Effector CD4-positive, alpha-beta T cell (primary cell): ENCODE data around the gene SCP2D1. TPM values are rescaled to one million over a fixed set of nuclear protein-coding genes. Genes with fewer than 3 reads are reported as not detected.
"Not testable (repeated sequence)": the region's sequence is repeated elsewhere in the genome, so short reads cannot be mapped to it uniquely, and the experiment has no call there.

Experiments
- DNase-seq: peaks from one replicate; pipeline ENCODE4 v3.0.0-alpha.2; 2020
- total RNA-seq: gene quantifications from one replicate; lab custom pipeline; 2026; lab: John Stamatoyannopoulos, UW

Gene SCP2D1
- not detected for total RNA-seq

- DNase-seq, result no peak
Measured at GRCh38 chr20:18813483-18813882, at the start of gene SCP2D1. Gene SCP2D1 (plus strand): TSS chr20:18813783. CDS start chr20:18813816, 33 bp downstream.

- DNase-seq, result no peak
Measured at GRCh38 chr20:18767676-18768075, 45.9 kb upstream of the SCP2D1 start.

GRCh38 chr20:18773566-18773965 lies 40.0 kb upstream of the SCP2D1 start:
- DNase-seq, result no peak

GRCh38 chr20:18774207-18774606 lies 39.4 kb upstream of the SCP2D1 start:
- DNase-seq, result no peak

GRCh38 chr20:18775633-18776032 lies 38.0 kb upstream of the SCP2D1 start:
- no peak for DNase-seq

GRCh38 chr20:18778690-18779392 lies 34.7 kb upstream of the SCP2D1 start:
- no peak for DNase-seq

- no peak for DNase-seq
Measured at GRCh38 chr20:18780385-18781130, 33.0 kb upstream of the SCP2D1 start.

GRCh38 chr20:18781509-18781908 lies 32.1 kb upstream of the SCP2D1 start:
- DNase-seq, result no peak

GRCh38 chr20:18783385-18783959 lies 30.1 kb upstream of the SCP2D1 start:
- DNase-seq, result no peak

GRCh38 chr20:18787046-18787445 lies 26.5 kb upstream of the SCP2D1 start:
- DNase-seq, result not testable (repeated sequence)

GRCh38 chr20:18788021-18788420 lies 25.6 kb upstream of the SCP2D1 start:
- DNase-seq, result no peak

GRCh38 chr20:18790787-18791186 lies 22.8 kb upstream of the SCP2D1 start:
- DNase-seq, result no peak

GRCh38 chr20:18793625-18794427 lies 19.8 kb upstream of the SCP2D1 start:
- peak; percentile 85 for DNase-seq

- no peak for DNase-seq
Measured at GRCh38 chr20:18794428-18794787, 19.2 kb upstream of the SCP2D1 start.

GRCh38 chr20:18795366-18795765 lies 18.2 kb upstream of the SCP2D1 start:
- DNase-seq, result no peak

GRCh38 chr20:18796282-18796833 lies 17.2 kb upstream of the SCP2D1 start:
- DNase-seq, result no peak

- DNase-seq, result no peak
Measured at GRCh38 chr20:18801516-18801915, 12.1 kb upstream of the SCP2D1 start.

GRCh38 chr20:18802012-18802634 lies 11.5 kb upstream of the SCP2D1 start:
- DNase-seq, result no peak

GRCh38 chr20:18805881-18806280 lies 7.7 kb upstream of the SCP2D1 start:
- DNase-seq, result no peak

GRCh38 chr20:18808712-18809111 lies 4.9 kb upstream of the SCP2D1 start:
- DNase-seq, result no peak

GRCh38 chr20:18811186-18811585 lies 2.4 kb upstream of the SCP2D1 start:
- no peak for DNase-seq

GRCh38 chr20:18811904-18812303 lies 1.7 kb upstream of the SCP2D1 start:
- DNase-seq, result no peak
